Effector CD4-positive, alpha-beta T cell (primary cell): Measurements from ENCODE around the gene MEFV.

Experiments used
- DNase-seq: peaks from one replicate; pipeline ENCODE4 v3.0.0-alpha.2; 2020

The MEFV gene

DNA sequence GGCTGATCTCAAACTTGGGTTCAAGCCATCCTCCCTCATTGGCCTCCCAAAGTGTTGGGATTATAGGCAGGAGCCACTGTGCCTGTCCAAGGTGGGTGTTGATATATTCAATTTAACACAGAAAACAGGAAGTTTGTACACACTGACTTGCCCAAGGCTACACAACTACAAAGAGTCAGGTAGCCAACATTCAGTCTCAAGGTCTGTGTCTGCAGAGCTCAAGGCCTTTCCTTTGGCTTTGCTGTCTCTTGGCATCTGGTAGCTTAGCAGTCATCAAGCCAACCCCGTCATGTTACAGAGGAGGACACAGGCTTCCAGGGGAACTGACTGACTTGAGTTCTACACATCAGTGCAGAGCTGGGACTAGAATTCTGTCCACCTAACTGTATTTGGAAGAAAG lies 11.9 kb upstream of the MEFV start:
- no peak for DNase-seq

DNA sequence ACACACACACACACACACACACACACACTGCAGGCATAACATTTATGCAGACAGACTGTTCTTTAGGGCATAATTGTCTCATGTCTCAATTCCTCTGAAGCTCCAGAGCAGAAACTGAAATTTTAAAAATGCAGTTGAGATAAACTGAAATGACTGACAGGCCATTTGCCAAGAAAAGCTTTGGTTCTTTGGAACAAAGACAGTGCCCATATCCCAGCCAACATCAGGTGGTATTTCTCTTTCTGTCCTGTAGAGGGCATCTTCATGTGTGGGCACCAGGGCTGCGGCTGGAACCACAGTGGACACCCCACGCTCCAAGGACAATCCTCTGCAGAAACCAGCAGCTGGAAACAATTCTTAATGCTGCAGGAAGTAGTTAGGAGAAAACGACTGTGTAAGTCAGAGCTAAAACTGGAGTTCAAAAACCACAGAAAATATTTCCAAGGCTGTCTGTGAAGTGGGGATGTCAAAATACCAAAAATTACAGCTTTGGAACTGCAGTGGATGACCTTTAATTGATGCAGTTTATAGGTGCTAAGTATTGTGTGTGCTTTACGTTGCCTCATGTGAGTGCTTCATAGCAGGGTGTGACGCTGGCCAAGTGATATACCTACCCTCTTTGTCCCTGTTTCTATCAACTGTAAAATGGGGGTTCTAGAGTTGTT lies 10.6 kb upstream of the MEFV start:
- no peak for DNase-seq

- DNase-seq, result peak; percentile 92
Measured at GRCh38 chr16:3264137-3265036, 8.0 kb upstream of the MEFV start.

DNA sequence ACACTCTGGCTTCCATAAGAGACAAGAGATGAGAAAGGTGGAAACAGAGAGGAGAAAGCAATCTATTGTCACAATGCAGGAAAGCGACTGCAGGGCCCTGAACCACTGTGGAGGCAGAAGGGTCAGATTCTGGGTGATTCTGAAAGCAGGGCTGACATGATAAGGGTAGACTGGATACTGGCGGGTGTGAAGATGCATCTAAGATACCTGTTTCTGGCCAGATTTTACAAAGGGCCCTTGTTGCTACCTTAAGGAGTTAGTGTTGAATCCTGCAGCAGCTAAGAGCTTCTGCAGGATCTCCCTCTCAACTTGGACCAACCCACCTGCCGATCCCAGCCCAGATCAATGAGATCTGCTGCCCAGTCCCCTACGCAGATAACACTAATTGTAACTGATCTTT lies 6.1 kb upstream of the MEFV start:
- DNase-seq, result no peak

DNA sequence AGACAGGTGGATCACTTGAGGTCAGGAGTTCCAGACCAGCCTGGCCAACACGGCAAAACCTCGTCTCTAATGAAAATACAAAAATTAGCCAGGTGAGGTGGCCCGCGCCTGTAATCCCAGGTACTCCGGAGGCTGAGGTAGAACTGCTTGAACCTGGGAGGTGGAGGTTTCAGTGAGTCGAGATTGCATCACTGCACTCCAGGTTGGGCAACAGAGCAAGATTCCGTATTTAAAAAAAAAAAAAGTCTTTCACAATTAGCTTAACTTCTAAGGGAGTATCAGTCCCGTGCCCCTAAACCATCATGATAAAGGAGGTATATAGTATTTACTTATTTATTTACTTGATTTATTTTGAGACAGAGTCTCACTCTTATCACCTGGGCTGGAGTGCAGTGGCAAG lies 3.4 kb upstream of the MEFV start:
- DNase-seq, result no peak

DNA sequence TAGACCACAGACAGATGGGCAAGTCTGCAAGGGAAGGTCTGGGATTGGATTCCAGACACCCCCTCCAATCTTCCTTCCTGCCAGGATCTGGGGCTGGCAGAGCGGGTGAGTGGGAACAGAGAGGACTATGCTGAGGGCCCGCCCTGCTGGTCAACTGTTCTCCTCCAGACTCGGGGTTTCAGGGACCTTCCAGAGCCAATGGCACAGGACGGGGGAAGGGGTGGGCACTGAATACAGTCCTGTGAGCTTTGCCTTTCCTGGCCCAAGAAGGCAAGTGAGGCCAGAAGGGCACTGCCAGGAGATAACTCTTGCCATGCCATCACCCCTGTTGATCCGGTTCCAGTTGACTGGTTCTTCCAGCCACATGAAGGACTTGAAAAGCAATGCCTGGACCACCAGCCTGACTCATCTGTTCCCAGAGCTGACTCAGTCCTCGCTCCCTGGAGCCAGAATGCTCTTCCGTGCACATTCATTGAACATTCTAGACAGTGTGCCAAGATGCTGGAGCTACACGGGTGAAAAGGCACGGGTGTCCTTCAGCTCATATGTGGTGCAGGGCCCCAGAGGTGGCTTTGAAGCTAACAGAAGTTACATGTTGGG lies 533 bp upstream of the MEFV start:
- DNase-seq, result no peak

DNA sequence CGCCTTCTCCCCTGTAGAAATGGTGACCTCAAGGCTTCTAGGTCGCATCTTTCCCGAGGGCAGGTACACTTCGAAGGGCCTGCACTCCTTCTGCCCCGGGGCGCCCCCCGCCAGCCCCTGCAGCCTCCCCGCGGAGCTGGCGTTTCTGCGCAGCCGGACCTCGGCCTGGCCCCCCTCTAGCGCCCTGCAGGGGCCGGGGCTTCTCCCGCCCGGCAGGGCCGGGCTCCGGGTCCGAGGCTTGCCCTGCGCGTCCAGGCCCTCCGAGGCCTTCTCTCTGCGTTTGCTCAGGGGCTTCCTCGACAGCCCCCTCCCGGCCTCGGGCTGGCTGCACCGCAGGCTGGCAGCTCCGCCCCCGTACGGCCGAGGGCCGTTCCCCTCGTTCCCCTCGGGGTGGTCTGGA lies 2.1 kb downstream of the MEFV start:
- DNase-seq, result no peak

- DNase-seq, result no peak
Measured at GRCh38 chr16:3252967-3253366, 3.5 kb downstream of the MEFV start.

- DNase-seq, result no peak
Measured at GRCh38 chr16:3249451-3249850, 7.0 kb downstream of the MEFV start.

GRCh38 chr16:3249020-3249419 lies 7.4 kb downstream of the MEFV start:
- no peak for DNase-seq

- DNase-seq, result no peak
Measured at GRCh38 chr16:3248596-3248995, 7.8 kb downstream of the MEFV start.

- no peak for DNase-seq
Measured at GRCh38 chr16:3246876-3247275, 9.6 kb downstream of the MEFV start.

GRCh38 chr16:3246002-3246401 lies 10.4 kb downstream of the MEFV start:
- DNase-seq, result no peak

GRCh38 chr16:3243882-3244281 lies 12.6 kb downstream of the MEFV start:
- DNase-seq, result no peak

GRCh38 chr16:3242709-3243108 lies 13.7 kb downstream of the MEFV start:
- DNase-seq, result no peak

DNA sequence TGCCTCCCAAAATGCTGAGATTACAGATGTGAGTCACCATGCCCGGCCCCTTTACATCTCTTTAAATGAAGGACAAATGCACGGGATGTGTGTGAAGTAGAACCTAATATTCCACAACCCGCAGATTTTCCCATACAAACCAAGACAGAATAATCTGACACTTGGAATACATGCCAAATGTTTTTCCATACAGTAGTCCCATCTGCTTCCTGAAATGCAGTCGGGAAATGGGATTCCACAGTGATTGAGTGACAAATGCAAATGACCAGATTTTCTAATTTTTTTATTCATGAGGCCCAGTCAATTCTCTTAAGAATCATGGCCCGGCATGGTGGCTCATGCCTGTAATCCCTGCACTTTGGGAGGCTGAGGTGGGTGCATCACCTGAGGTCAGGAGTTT lies 14.7 kb downstream of the MEFV start:
- no peak for DNase-seq

DNA sequence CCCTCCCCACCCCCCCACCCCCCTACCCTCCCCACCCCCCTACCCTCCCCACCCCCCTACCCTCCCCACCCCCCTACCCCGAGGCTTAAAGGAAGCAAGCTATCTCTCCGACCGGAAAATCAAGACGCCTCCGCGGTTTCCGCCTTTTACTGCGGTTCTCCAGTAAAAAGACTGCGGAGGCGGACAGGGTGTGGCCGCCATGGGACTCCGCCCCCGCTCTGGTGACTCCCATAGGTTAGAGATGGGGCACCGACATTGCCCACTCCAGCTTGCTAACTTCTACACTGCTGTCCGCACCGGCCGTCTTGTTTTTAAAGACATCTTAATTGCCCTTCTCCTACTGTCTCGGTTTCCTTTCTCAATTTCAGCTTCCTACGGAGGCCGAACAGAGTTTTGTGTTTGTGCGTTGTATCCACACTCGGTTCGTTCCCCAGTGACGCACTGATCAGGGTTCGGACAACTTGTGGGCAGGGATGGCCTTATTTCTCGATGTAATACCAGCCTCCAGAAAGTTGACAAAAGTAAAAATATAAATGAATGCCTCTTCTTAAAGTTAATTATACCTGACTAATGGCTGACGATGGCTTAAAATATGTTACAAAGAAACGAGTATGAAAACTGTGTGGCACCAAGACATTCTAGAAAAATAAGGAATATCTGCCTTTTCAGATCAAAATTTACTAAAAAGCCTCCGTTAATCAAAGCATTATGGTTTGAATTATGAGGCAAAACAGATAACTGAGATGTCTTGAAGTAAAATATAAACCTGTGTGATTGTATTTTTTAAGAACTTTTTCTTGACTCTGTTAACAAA lies 20.4 kb downstream of the MEFV start:
- peak; percentile 33 for DNase-seq

- DNase-seq, result peak; percentile 90
Measured at GRCh38 chr16:3234857-3235561, 21.4 kb downstream of the MEFV start, which contains the start of gene ZNF200. Gene ZNF200, minus strand, starts transcription at chr16:3235158. Its CDS starts 1,403 bp downstream, at chr16:3233755.

DNA sequence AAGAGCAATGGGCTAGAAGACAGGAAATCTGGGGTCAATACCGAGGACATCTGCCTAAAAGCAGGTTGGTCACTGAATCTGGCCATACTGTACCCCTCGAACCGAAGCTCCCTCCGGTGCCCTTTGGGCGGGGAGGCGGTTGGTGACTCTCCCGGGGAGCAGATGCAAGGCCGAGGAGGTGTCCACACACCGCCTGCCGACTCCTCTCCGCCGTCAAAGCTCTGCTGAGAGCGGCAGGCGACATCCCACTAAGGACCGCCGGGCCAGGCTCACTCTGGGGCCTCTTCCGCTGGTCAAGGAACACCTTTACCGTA lies 21.9 kb downstream of the MEFV start:
- DNase-seq, result no peak

- DNase-seq, result no peak
Measured at GRCh38 chr16:3223913-3224515, 32.4 kb downstream of the MEFV start.

DNA sequence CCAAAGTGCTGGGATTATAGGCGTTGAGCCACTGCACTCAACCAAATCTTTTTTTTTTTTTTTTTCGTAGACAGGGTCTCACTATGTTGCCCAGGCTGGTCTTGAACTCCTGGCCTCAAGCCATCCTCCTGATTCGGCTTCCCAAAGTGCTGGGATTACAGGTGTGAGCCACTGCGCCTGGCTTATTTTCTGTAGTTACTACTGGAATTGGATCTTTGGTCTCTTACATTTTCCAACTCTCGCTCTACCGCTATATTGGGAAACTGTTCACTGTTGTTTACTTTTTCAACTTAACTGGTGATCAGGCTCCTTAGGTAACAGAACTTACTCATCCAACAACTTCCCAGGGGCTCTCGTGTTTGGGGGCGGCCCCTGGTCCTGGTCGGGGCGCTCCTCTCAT lies 35.6 kb downstream of the MEFV start:
- no peak for DNase-seq

DNA sequence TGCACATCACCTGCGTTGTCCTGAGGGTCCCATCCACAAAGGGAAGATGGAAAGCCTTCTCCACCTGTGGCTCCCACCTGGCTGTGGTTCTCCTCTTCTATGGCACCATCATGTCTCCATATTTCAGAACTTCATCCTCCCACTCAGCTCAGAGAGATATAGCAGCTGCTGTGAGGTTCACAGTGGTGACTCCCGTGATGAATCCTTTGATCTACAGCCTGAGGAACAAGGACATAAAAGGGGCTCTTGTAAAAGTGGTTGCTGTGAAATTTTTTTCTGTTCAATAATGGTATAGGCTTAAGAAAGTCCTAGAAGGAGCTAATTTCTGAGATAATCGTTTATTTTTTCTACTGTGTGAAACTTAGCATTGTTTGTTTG lies 40.2 kb downstream of the MEFV start:
- no peak for DNase-seq
